OCI-LY3 (cell line): ENCODE results near the gene CYP46A1.

Experiments
- H2AFZ ChIP-seq: fragments of 200-600, 300-600 bp; shearing (Covaris generic); 2 replicates; pipeline ENCODE4 v1.6.0; 2014; ENCODE audit warnings: antibody characterized with exemption, low read depth, low read length
- H3K27ac ChIP-seq: fragments of 200-600, 300-600 bp; sonication (generic); 2 replicates; pipeline ENCODE4 v1.5.1; 2014; ENCODE audit warnings: mild to moderate bottlenecking, low read length, moderate library complexity, mixed read lengths
- H3K27me3 ChIP-seq: fragments of 200-600, 300-600 bp; sonication (generic); 2 replicates; pipeline ENCODE4 v1.6.1; 2014; ENCODE audit warnings: low read depth, low read length, mixed read lengths
- H3K36me3 ChIP-seq: fragments of 200-600, 300-600 bp; sonication (generic); replicated peaks from 2 replicates; pipeline ENCODE3; 2014; ENCODE audit warnings: low read depth, low read length, mixed read lengths
- H3K4me1 ChIP-seq: fragments of 300-600, 200-600 bp; sonication (generic); 2 replicates; pipeline ENCODE4 v1.6.1; 2014; ENCODE audit warnings: low read length, mixed read lengths
- H3K4me2 ChIP-seq: fragments of 200-600, 300-600 bp; sonication (generic); 2 replicates; pipeline ENCODE4 v1.6.1; 2014; ENCODE audit warnings: low read length, mixed read lengths
- H3K4me3 ChIP-seq: fragments of 300-600, 200-600 bp; sonication (generic); 2 replicates; pipeline ENCODE4 v1.5.1; 2014; ENCODE audit warnings: antibody characterized with exemption, mild to moderate bottlenecking, low read length, moderate library complexity
- H3K79me2 ChIP-seq: fragments of 300-600, 200-600 bp; shearing (Covaris generic); 2 replicates; pipeline ENCODE4 v1.6.1; 2014; ENCODE audit warnings: mild to moderate bottlenecking, low read length, mixed read lengths
- H3K9ac ChIP-seq: fragments of 300-600, 200-600 bp; shearing (Covaris generic); 2 replicates; pipeline ENCODE4 v1.6.0; 2014; ENCODE audit warnings: mild to moderate bottlenecking, low read length, moderate library complexity
- H3K9me3 ChIP-seq: fragments of 200-600, 300-600 bp; shearing (Covaris generic); 2 replicates; pipeline ENCODE4 v1.6.1; 2014; ENCODE audit warnings: low read length, mixed read lengths; ENCODE audit not compliant: insufficient read depth
- H4K20me1 ChIP-seq: fragments of 200-600, 300-600 bp; sonication (generic); 2 replicates; pipeline ENCODE4 v1.6.1; 2016; ENCODE audit warnings: low read length, mixed read lengths; ENCODE audit not compliant: insufficient read depth
- CTCF ChIP-seq: fragments of 200-600, 300-600 bp; sonication (generic); IDR thresholded peaks from 2 replicates; pipeline ENCODE4 v1.5.1; 2014; ENCODE audit warnings: antibody characterized with exemption, low read length, low read depth
- EZH2phosphoT487 ChIP-seq: fragments of 200-600 bp; shearing (Covaris generic); IDR thresholded peaks from 2 replicates; pipeline ENCODE4 v1.6.1; 2018; ENCODE audit warnings: antibody characterized with exemption, mixed run types, low read depth

The CYP46A1 gene

DNA sequence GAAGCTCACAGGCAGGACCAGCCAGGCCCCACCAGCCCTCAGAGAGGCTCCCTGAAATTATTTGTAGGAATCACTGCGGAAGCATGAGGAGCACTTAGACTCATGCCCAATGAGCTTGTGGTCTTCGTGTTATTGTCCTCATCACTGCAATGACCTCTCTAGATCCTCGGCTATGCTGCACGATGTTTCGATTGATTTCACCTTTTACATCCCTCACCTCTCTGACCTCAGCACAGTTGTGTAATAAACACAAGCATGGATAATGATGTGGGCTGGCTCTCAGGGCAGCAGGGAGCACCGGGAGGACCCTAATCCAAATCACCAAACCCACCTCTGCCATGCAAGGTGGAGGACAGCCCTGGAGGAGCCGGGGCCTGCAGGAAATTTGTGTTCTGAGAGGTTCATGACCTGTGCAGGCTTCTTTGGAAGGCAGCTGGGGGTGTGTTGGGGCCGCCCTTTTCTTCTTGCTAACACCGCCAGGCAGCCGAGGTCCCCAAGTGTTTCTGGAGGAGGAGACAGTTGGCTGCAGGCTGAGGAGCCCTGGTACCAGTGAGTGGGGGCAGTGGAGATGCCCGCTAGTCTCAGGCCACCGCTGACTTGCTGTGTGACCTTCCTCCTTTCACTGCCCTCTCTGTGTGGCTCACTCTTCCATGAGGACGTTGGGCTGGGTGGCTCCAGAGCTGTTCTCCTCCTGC, 79.6 kb downstream of the CYP46A1 start:
- no peak overlapping the region for H3K9ac ChIP-seq
- H4K20me1 ChIP-seq: no peaks in the 10 kb centered on the region
- H3K36me3 ChIP-seq: no peaks in the 10 kb centered on the region
- H2AFZ ChIP-seq: no peak overlapping the region
- no peaks in the 10 kb centered on the region for H3K79me2 ChIP-seq
- no peak overlapping the region for H3K27ac ChIP-seq
- H3K27me3 ChIP-seq: peaks cover 6% of the 10 kb centered on the region; the same call in 1 of the 2 replicates
- no peaks in the 10 kb centered on the region for H3K9me3 ChIP-seq
- peaks cover 13% of the 10 kb centered on the region for H3K4me1 ChIP-seq
- TF ChIP-seq EZH2phosphoT487 (no peak), CTCF (no peak)
- no peak overlapping the region for H3K4me2 ChIP-seq
- no peak overlapping the region for H3K4me3 ChIP-seq

- H3K4me2 ChIP-seq: no peak overlapping the region
- H3K4me1 ChIP-seq: peaks cover 7% of the 10 kb centered on the region
- no peaks in the 10 kb centered on the region for H3K36me3 ChIP-seq
- no peaks in the 10 kb centered on the region for H3K79me2 ChIP-seq
- H3K9ac ChIP-seq: no peak overlapping the region
- no peak overlapping the region for H3K27ac ChIP-seq
- no peak overlapping the region for H3K4me3 ChIP-seq
- no peaks in the 10 kb centered on the region for H4K20me1 ChIP-seq
- no peak for TF ChIP-seq EZH2phosphoT487
- TF ChIP-seq CTCF: no peak
- no peaks in the 10 kb centered on the region for H3K9me3 ChIP-seq
- peaks cover 6% of the 10 kb centered on the region; the same call in 1 of the 2 replicates for H3K27me3 ChIP-seq
- H2AFZ ChIP-seq: no peak overlapping the region
These were observed 80.2 kb downstream of the CYP46A1 start for GRCh38 chr14:99764222-99764706.

GRCh38 chr14:99768381-99768780, 84.3 kb downstream of the CYP46A1 start:
- TF ChIP-seq EZH2phosphoT487 (no peak), CTCF (no peak)
- no peak overlapping the region for H3K4me2 ChIP-seq
- H2AFZ ChIP-seq: no peak overlapping the region
- no peaks in the 10 kb centered on the region for H3K36me3 ChIP-seq
- H3K9ac ChIP-seq: no peak overlapping the region
- H3K27me3 ChIP-seq: peaks cover 6% of the 10 kb centered on the region; the same call in 1 of the 2 replicates
- no peak overlapping the region for H3K27ac ChIP-seq
- H3K9me3 ChIP-seq: no peaks in the 10 kb centered on the region
- H3K4me1 ChIP-seq: peaks cover 3% of the 10 kb centered on the region; the same call in 1 of the 2 replicates
- no peaks in the 10 kb centered on the region for H4K20me1 ChIP-seq
- H3K79me2 ChIP-seq: no peaks in the 10 kb centered on the region
- H3K4me3 ChIP-seq: no peak overlapping the region

DNA sequence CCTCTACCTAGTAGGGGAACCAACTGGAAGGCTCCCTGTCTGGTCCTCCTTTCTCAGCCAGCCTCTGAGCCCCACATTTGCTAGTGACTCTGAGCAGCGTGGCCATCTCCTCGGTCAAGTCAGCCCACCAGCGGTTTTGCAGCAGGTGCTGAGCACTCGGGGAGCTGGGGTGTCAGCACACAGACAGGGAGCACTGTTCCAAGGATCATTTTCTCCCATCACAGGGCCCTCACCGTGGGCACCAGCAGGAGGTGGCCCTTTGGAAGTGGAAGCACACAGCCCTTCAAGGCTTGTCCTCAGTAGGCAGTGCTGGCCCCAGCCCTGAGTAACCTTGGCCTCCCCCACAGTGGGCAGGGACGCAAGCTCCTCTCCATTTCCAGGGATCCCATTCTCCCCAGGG, 85.0 kb downstream of the CYP46A1 start:
- no peak for TF ChIP-seq EZH2phosphoT487
- TF ChIP-seq CTCF: no peak
- no peak overlapping the region for H3K9ac ChIP-seq
- H2AFZ ChIP-seq: no peak overlapping the region
- peaks cover 10% of the 10 kb centered on the region for H3K4me1 ChIP-seq
- peaks cover 4% of the 10 kb centered on the region; the same call in 1 of the 2 replicates for H3K27me3 ChIP-seq
- no peak overlapping the region for H3K4me2 ChIP-seq
- H3K4me3 ChIP-seq: no peak overlapping the region
- no peaks in the 10 kb centered on the region for H3K9me3 ChIP-seq
- H4K20me1 ChIP-seq: no peaks in the 10 kb centered on the region
- no peaks in the 10 kb centered on the region for H3K79me2 ChIP-seq
- H3K27ac ChIP-seq: no peak overlapping the region
- no peaks in the 10 kb centered on the region for H3K36me3 ChIP-seq
